Measurements from ENCODE around the gene TMTC1.

DNA sequence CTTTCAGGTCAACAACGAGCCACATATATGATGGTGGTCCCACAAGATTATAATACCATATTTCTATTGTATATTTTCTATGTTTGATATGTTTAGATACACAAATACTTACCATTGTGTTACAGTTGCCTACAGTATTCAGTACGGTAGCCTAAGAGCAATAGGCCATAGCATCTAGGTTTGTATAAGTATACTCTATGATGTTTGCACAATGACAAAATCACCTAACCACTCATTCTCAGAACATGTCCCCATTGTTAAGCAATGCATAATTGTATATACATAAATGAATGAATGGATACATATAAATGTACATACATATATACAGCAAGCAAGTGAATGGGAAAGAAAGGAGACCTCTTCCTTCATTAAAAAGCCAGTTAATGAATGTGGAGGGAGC, 23.8 kb downstream of the TMTC1 start:
- no peak for TF ChIP-seq POLR2A (IDR thresholded peaks at IDR 0.05)
- TF ChIP-seq, protein P1, sequence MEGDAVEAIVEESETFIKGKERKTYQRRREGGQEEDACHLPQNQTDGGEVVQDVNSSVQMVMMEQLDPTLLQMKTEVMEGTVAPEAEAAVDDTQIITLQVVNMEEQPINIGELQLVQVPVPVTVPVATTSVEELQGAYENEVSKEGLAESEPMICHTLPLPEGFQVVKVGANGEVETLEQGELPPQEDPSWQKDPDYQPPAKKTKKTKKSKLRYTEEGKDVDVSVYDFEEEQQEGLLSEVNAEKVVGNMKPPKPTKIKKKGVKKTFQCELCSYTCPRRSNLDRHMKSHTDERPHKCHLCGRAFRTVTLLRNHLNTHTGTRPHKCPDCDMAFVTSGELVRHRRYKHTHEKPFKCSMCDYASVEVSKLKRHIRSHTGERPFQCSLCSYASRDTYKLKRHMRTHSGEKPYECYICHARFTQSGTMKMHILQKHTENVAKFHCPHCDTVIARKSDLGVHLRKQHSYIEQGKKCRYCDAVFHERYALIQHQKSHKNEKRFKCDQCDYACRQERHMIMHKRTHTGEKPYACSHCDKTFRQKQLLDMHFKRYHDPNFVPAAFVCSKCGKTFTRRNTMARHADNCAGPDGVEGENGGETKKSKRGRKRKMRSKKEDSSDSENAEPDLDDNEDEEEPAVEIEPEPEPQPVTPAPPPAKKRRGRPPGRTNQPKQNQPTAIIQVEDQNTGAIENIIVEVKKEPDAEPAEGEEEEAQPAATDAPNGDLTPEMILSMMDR (IDR thresholded peaks at IDR 0.05) = no peak
